IMR-90 (cell line): ENCODE measurements around the gene ARL5C.

Experiments used
- CEBPB ChIP-seq: IDR thresholded peaks from 2 replicates; pipeline ENCODE4 v1.6.1; 2012; ENCODE audit warnings: low read depth, low read length, improper control_type of control experiment
- CHD1 ChIP-seq: IDR thresholded peaks from 2 replicates; pipeline ENCODE4 v1.6.1; 2012; ENCODE audit warnings: low read depth, low read length, improper control_type of control experiment
- CTCF ChIP-seq: conservative IDR thresholded peaks from 2 replicates; pipeline ENCODE4 v1.5.1; 2012; ENCODE audit warnings: mild to moderate bottlenecking, low read depth, low read length, improper control_type of control experiment
- ELK1 ChIP-seq: fragments of 150-350 bp; IDR thresholded peaks from 2 replicates; pipeline ENCODE4 v1.6.1; 2016; ENCODE audit warnings: low read depth, mild to moderate bottlenecking, low read length, moderate library complexity, borderline replicate concordance
- FOS ChIP-seq: fragments of 150-350 bp; IDR thresholded peaks from 2 replicates; pipeline ENCODE4 v1.6.1; 2016; ENCODE audit warnings: low read depth, low read length
- MAFK ChIP-seq: IDR thresholded peaks from 2 replicates; pipeline ENCODE4 v1.6.1; 2012; ENCODE audit warnings: low read depth, low read length, improper control_type of control experiment
- MXI1 ChIP-seq: IDR thresholded peaks from 2 replicates; pipeline ENCODE4 v1.6.1; 2012; ENCODE audit warnings: low read depth, mild to moderate bottlenecking, low read length, moderate library complexity, borderline replicate concordance
- POLR2A ChIP-seq: IDR thresholded peaks from 2 replicates; pipeline ENCODE4 v1.6.1; 2012; ENCODE audit warnings: mild to moderate bottlenecking, low read depth, low read length
- RAD21 ChIP-seq: IDR thresholded peaks from 2 replicates; pipeline ENCODE4 v1.6.1; 2012; ENCODE audit warnings: low read length, improper control_type of control experiment
- RFX5 ChIP-seq: IDR thresholded peaks from 2 replicates; pipeline ENCODE4 v1.8.0; 2012; ENCODE audit warnings: low read depth, mild to moderate bottlenecking, low read length, moderate library complexity

GRCh38 chr17:39204245-39204644 is 38.3 kb upstream of the ARL5C start:
- no peak for TF ChIP-seq CTCF
- no peak for TF ChIP-seq CHD1
- no peak for TF ChIP-seq RAD21
- no peak for TF ChIP-seq MAFK
- no peak for TF ChIP-seq POLR2A
- no peak for TF ChIP-seq MXI1
- no peak for TF ChIP-seq CEBPB
- no peak for TF ChIP-seq ELK1
- no peak for TF ChIP-seq FOS
- TF ChIP-seq RFX5: no peak
